ENCODE data around the gene GAL3ST3.

The GAL3ST3 gene

DNA sequence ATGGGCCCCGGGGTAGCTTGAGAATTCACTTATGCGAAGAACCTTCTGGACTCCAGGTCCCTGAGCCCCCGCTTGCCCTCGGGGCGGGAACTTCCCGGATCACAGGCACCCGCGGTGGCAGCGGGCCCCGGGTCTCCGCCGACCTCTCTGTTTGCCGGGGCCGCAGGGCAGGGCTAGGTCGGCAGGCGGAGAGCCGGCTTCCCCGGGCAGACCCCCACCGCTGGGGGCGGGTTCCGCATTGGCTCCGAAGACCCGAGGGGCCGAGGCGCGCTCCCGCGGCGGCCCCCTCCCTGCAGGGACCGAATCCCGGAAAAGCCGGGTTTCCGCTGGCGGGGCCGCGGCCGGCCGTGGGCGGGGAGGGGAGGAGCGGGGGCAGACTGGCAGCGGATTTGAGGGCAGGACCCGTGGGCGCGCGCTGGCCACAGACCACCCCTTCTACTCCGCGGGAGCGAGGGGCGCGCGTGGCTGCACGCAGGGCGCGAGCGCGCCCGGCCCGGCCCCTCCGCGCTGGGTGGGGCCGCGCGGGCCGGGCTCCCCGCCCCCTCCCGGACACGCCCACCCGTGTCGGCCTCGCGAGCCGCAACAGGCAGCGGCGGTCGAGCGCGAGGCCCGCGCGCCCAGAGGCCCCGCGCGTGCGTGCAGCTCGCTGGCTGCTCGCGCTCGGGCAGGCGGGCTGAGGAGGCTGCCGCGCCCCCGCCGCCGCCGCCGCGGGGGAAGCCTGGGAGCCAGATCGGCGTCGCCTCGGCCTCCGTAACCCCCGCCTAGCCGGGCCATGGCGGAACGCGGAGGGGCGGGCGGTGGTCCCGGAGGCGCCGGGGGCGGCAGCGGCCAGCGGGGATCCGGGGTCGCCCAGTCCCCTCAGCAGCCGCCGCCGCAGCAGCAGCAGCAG lies 21.0 kb upstream of the GAL3ST3 start, which contains the start of gene PACS1:
TSS of gene PACS1 (plus strand) at position 558 of the 889 bp plus-strand sequence. CDS start at position 773, 215 bp downstream.
- DNase-seq, result peak; percentile 88

DNA sequence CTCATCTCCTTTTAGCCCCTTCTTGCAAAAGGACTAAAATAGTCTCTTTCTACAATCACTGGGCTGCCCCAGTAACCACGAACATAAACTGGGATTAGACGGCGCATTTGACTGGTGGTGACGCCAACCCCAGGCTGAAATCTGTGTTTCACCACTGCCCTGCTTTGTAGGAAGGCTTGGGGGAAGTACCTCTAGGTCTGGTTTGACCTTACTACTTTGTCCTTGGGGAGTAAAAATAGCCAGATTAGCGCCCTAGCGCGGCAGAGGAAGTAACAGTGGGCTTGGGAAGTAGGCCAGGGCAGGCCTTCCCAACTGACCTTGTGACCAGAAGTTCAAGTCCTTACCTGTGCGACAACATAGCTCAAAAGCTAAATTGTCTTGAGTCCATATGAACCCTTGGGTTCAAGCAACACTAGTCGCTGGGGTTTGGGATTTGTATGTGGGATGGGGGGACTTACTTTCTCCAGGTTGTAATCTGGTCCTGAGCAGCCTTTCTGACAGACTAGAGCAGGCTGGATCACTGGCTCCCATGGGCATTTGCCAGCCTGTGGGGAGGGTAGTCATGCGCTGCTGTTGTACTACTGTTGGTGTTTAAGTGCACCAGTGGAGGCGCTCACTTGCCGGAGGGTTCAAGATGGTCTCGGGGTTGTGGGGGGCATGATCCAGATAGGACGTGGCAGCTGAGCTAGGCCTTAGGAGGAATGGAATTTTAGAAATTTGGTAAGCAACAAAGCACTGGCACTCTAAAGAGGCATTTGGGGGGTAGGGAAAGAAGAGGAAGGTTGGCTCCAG lies 20.2 kb upstream of the GAL3ST3 start:
- no peak for DNase-seq

DNA sequence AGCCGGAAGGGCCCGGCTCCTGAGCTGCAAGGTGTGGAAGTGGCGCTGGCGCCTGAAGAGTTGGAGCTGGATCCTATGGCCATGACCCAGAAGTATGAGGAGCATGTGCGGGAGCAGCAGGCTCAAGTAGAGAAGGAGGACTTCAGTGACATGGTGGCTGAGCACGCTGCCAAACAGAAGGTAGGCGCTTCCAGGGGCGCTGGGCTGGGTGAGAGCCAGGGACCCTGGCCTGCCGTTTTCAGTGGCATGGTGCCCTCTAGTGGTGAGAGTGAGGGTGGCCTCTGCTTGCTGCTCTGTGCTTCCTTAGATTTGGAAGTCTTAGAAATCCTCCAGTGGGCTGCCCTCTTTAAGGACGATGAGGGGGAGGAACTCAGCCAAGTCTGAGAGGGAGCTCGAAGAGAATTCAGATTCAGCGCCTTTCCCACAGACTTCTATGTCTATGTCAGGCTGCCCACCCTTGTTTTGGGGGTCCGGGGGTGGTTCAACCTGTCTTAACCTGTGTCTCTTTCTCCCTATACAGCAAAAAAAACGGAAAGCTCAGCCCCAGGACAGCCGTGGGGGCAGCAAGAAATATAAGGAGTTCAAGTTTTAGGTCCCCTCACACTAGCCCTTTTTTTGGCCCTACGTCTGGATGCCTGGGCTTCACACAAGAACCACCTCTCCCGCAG lies 19.3 kb upstream of the GAL3ST3 start:
- DNase-seq, result peak; percentile 92

DNA sequence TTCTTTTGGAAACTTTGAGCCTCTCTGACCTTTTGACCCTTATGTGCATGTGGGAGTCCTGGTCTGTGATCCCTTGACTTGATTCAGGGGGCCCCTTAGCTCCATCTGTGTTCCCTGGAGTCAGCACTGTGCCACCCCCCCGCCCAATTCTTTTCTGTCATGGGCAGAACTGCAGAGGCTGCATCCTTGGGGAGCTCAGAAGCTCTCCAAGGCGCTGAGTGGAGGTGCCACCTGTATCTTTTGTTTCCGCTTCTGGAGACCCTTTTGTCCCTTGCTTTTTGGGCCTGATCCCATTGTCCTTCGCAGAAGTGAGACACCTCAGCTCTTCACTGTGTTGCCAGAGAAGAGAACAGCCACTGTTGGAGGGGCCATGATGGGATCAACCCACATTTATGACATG lies 18.7 kb upstream of the GAL3ST3 start:
- no peak for DNase-seq

DNA sequence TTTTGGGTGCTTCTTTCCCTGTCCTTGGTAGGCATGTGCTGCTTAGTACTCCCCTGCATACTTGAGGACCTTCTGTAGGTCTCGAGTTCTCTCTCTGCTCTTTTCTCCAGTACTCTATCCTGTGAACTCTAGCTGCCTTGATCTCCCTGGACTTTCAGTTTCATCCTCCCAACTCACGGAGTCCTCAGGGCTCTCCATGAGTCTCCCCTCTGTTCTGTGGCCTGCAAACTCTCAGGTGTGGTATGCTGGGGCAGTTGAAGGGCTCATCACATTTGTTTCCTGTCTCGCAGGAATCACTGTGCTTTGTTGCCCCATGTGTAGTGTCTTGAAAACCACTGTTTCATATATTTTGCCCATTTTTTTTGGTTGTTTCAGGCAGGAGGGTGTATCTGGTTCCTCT lies 17.8 kb upstream of the GAL3ST3 start:
- no peak for DNase-seq

DNA sequence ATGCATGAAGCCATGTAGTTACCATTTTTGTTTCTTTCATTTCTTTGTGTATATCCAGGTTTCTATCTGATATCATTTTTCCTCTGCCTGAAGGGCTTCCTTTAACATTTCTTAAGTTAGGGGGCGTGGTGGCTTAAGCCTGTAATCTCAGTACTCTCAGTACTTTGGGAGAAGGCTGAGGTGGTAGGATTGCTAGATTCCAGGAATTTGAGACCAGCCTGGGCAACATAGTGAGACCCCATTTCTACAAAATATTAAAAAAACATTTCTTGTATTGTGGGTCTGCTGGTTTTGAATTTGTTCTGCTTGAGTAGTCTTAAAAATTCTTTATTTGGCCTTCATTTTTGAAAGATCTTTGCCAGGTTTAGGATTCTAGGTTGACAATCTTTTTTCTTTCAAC lies 15.6 kb upstream of the GAL3ST3 start:
- DNase-seq, result no peak

DNA sequence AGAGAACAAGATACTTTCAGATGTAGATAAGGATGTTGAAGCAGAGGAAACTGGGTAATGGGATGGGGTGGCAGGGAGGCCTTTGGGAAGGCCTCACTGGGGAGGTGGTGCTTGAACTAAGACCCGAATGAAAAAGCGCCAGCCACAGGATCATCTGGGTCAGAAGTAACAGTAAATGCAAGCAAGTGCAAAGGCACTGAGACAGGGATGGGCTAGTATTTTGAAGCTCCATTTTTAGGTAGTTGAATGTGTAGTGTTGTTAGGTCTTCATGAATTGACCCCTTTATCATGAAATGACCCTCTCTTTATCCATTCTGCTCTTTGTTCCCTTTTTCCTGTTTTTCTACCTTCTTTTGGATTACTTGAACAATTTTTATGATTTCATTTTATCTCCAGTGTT lies 14.9 kb upstream of the GAL3ST3 start:
- no peak for DNase-seq

DNA sequence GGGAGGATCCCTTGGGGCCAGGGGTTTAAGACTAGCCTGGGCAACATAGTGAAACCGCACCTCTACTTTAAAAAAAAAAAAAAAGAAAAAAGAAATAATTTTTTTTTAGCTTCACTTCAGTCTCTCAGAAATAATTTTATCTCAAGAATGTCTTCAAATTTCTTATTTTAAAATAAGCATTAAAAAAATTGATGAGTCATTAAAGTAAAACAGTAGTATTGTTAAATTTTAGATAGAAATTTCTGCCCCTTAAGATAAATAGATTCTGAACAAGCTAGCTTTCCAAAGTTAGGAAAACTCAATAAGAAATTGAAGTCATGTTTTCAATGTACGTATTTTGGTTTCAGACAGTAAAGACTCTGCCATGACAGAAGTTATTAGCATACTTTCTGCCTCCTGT lies 13.4 kb upstream of the GAL3ST3 start:
- DNase-seq, result no peak

DNA sequence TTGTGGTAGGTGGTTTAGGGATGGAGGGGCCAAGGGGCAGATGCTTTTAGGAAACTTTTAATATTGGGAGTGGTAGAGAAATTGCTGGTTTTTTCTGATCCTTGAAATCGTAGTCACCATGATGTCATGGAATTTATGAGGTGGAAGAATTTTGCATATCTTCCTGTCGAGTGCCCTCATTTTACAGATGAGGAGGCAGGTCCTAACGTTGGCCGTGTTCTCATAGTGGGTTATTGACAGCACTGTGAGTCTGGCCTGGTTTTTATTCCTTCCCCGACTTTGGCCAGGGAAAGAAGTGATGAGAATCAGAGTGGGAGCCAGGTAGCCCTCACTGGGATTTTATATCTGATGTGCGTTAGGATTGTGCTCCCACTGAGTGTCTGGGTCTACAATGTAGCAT lies 12.3 kb upstream of the GAL3ST3 start:
- DNase-seq, result no peak

DNA sequence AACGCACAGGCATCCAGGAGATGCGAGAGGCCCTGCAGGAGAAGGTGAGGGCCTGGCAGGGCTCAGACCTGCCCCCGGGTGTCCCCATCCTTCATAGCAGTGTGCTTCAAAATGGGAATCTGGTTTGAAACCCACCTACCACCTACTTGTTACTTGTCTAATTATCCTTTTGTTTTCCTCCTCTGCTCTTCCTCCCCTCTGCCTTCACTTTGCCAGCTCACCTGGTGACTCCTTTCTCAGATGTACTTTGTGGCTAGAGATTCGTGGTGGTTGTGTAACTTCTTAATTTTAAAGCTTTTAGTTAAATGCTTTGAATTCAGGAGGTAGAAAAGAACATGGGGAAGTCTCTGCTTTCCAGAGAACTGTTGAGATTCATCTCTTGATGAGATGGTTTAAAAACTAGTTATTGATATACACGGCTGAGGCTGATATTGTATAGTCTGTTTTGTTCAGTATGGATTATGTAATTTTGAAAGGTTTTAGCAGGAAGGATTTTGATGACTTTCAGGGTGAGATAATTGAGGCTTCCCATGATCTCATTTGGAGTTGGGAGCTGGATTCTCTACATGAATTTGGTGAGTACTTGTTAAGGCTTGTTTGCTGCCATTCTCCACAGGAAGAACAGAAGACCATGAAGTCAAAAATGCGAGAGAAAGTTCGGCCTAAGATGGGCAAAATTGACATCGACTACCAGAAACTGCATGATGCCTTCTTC lies 11.2 kb upstream of the GAL3ST3 start:
- DNase-seq, result no peak

DNA sequence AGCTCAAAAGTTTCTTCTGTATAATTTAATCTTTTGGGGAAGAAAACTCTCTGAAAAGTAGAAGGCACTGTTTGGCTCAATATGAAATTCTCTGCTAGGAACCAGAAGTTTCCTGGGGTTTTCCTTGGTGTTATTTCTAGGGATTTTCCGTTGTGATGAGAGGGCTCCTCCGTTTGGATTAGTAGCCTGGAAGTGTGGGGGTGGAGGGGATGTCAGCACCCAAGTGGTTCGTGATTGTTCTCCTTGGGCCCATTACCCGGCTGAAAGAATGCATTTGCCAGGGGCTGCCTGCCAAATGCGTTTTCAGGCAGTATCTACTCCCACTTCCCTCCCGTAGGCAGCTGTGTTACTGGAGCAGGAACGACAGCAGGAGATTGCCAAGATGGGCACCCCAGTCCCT lies 7.5 kb upstream of the GAL3ST3 start:
- no peak for DNase-seq

DNA sequence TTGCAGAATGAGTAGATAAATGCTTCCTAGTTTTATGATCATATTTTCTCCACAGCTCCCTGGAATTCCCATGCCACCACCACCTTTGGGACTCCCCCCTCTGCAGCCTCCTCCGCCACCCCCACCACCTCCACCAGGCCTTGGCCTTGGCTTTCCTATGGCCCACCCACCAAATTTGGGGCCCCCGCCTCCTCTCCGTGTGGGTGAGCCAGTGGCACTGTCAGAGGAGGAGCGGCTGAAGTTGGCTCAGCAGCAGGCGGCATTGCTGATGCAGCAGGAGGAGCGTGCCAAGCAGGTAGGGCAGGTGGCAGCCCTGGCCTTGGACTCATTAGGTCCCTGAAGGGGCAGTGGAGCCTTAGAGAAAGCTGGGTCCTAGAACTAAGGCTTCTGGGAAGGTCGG lies 6.1 kb upstream of the GAL3ST3 start:
- DNase-seq, result no peak

DNA sequence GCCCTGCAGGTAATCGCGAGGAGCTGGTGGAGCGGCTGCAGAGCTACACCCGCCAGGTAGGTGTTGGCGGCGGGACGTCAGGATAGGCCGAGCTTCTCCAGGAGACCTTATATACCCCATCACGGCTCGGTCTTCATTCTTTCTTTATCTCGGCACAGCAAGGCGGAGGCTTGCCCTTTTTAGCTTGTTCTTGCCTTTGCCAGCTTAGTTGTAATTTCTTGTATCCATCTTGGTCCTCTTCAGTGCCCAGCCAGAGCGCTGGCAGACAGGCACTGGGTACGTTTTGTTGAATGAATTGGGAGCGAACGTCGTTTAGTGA lies 3.7 kb upstream of the GAL3ST3 start:
- DNase-seq, result no peak

DNA sequence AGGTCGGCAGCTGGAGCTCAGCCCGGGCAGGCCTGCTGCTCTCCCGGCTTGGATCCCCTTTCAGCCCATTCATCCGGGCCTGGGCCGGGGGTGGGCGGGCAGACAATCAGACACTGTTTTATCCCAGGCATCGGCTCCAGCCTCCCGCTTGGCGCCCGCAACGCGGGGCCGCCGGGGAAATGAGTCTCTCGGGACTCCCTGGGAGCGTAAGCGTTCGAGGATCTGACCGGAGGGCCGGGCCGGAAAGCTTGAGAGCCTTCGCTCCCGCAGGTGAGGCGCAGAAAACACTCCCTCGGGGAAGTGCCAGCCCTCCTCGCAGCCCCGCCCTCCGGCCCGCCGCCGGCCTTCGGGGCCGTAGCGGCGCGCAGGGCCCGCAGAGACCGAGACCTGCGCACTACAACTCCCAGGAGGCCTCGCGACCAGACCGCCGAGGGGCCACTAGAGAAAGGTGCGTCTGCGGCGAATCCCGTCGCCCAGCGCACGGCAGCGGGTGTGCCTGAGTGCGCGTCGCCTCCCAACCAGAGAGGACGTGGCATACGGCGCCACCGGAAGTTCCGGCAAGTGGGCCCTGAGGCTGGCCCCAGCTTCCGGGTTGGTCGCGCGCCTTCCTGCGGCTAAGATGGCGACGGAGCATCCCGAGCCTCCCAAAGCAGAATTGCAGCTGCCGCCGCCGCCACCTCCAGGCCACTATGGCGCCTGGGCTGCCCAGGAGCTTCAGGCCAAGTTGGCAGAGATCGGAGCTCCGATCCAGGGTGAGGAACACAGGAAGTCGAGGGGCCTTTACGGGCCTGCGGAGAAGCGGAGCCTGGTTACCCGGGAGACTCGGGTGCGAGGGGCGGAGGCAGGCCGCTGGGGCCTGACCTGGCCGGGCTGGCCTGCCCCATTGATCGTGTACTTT lies 3.1 kb upstream of the GAL3ST3 start, which contains the start of gene SF3B2:
TSS of gene SF3B2 (plus strand) at position 599 of the 898 bp plus-strand sequence. CDS start at position 620, 21 bp downstream.
- DNase-seq, result peak; percentile 100

DNA sequence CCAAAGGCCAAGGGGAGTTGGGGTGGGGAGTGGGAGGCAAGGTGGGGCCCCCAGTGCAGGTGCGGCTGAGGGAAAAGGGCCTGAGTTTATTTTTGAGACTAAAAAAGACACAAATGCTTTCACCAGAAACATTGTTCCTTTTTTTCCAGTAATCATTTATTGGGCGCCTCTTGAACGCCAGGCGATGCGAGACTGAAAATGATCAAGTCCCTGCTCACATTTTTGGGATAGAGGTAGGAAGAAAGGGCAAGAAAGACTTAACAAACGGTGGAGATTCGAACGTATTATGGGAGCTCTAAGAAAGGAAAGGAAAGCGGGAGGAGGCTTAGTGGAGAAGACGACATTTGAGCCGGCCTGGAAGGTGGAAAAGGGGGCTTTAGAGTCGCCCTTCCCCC lies 2.4 kb upstream of the GAL3ST3 start:
- DNase-seq, result no peak

DNA sequence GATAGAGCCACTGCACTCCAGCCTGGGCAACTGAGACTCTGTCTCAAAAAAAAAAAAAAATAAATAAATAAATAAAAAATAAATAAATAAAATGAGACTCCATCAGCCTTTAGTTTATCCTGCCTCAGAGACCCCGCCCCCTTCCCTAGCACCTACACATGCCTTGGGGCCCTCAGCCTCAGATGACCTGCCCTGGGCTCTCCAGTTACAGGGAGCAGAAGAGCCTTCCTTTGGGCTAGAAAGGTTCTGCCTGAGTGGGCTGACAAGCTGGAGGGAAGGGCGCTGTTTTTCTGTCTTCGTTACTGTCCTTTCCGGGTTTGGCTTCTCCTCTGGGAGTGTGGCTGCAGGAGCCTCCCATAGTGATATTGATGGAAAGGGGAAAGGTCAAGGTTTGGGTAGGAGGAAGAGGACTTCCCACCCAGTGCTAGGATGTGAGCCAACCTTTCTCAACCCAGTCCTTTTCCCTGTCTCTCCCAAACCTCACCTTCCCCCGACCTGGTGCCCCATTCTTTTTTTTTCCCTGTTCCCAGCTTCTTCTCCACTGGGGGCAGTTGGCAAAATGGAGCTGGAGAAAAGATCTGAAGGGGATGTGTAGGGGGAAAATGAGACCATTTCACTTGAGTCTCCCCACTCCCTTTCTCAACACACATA lies 1.7 kb upstream of the GAL3ST3 start:
- no peak for DNase-seq

DNA sequence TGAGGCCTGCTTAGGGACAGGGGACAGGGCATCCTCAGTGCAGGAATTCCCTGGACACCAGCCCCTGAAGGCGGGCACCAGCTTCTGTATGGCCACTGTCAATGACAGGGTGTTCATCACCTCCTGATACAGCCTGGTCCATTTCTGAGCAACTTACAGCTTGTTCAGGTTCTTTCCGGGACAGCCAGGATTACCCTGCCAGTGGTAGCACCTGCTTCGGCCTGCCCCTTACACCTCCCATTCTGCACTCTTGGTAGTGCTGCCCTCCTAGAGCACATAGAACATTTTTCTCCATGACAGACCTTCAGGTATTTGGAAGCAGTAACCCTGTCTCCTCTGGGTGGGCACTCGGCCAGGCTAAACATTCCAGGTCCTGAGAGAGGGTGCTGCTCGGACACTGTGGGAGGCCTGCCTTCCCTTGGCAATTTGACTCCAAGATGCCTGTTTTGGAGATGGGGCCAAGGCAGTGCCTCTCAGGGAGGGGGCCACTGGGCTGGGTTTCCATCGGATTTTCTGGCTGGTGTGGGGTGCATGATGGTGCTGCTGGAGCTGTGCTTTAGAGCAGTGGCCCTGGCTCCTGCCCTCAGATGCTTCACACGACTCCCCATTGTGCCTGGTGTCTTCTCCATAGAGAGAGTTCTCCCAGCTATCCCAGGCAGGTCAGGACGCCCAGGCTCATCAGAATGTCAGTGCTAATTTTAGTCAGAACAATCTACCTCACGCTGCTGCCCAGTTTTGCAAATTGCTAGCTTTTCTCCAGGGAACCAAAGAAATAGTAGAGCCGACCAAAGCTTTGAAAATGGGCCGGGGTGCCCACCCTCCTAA lies 1.2 kb downstream of the GAL3ST3 start:
- DNase-seq, result no peak

DNA sequence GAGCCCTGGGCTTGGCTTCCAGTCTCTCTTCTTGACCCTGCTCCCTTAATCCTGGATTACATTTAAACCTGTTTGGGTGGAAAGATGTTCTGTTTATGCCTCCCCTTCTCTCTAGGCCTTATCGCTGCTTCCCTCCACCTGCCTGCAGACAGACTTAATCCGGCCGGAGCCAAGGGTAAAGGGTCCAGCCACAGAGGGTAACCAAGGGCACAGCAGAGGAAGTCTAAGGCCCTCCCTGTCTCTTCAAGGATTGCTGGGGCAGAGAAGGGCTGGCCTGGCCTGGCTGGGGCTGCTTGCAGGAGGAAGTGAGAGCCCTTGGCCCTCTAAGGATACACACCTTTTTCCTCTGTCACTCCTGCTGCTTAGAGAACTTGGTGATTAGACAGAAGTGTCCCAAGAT lies 2.1 kb downstream of the GAL3ST3 start:
- no peak for DNase-seq

DNA sequence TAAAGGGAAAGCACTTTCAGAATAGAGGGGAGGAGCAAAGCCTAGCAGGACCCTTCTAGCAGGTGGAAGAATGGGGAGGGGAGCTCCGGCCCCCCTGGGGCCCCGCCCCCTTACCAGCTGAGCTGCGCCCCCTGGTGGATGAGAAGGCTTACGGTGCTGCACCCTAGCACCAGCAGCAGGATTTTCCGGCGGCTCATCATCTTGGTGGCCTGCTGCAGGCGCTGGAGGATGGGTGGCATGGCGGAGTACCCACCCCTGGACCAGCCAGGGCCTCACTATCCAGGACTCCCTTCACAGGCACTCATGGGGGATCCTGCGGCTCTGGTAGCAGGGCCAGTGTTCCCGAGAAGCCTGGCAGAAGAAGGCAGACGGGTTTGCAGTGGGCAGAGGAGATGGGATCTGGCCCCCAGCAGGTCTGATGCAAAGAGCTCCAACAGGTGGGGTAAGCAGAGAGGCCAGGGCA lies 3.8 kb downstream of the GAL3ST3 start:
- peak; percentile 91 for DNase-seq

DNA sequence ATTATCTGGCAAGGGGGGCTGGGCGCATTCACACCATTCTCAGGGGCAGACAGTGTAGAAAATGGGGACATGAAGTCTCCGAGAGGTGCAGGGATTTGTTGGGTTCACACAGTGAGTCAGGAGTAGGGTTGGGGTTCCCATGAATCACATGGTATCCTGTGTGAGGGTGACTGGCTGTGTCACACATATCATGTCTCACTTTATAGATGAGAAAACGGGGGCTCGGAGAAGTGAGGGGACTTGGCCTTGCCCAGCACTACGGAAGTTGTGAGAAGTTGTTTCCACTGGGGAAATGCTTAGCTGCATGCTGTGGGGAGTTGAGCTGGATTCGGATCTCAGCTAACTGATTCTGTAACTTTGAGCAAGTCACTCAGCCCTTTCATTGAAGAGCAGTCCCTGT lies 4.2 kb downstream of the GAL3ST3 start:
- no peak for DNase-seq
